Measurements from ENCODE around the gene OR51F1. TPM values are rescaled to one million over a fixed set of nuclear protein-coding genes. Genes with fewer than 3 reads are reported as not detected.
"Not testable (repeated sequence)": the region's sequence is repeated elsewhere in the genome, so short reads cannot be mapped to it uniquely, and the experiment has no call there.

OR51F1 gene
- total and polyA plus RNA-seq, 7 donors = not detected

DNA sequence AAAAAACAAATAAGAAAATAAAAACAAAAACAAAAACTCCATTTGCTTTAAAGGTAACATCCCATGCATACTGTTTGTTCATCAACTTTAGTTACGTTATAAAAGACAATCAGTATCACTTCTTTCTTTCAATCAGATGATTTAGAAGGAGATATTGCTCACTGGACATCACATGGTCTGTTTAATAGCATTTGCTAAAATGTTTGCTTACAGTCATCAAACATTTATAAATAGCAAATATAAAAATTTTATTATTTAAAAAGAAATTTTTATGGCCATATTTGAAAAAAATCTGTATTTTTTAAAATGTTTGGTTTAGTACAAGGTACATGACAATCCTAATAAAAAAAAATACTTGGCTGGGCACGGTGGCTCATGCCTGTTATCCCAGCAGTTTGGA is 42.6 kb downstream of the OR51F1 start:
- Histone ChIP-seq H3K4me1 (no peaks in the 10 kb centered on the region), H3K9me3 (no peaks in the 10 kb centered on the region), H3K27ac (no peak overlapping the region), H3K27me3 (no peaks in the 10 kb centered on the region), H3K36me3 (no peaks in the 10 kb centered on the region), H3K4me3 (no peak overlapping the region)
- WGBS, 2 donors = 75 to 95% methylated on average over 2 of the region's 2 CpGs
- intact Hi-C loops (cut with DNase I) = no loop called here
- no peak for DNase-seq
- TF ChIP-seq POLR2AphosphoS5 (IDR thresholded peaks at IDR 0.05) = no peak
- no peak for TF ChIP-seq POLR2A (IDR thresholded peaks at IDR 0.05)
- TF ChIP-seq, protein P1, sequence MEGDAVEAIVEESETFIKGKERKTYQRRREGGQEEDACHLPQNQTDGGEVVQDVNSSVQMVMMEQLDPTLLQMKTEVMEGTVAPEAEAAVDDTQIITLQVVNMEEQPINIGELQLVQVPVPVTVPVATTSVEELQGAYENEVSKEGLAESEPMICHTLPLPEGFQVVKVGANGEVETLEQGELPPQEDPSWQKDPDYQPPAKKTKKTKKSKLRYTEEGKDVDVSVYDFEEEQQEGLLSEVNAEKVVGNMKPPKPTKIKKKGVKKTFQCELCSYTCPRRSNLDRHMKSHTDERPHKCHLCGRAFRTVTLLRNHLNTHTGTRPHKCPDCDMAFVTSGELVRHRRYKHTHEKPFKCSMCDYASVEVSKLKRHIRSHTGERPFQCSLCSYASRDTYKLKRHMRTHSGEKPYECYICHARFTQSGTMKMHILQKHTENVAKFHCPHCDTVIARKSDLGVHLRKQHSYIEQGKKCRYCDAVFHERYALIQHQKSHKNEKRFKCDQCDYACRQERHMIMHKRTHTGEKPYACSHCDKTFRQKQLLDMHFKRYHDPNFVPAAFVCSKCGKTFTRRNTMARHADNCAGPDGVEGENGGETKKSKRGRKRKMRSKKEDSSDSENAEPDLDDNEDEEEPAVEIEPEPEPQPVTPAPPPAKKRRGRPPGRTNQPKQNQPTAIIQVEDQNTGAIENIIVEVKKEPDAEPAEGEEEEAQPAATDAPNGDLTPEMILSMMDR (IDR thresholded peaks at IDR 0.05) = no peak
- TF ChIP-seq EP300 (IDR thresholded peaks at IDR 0.05) = no peak

DNA sequence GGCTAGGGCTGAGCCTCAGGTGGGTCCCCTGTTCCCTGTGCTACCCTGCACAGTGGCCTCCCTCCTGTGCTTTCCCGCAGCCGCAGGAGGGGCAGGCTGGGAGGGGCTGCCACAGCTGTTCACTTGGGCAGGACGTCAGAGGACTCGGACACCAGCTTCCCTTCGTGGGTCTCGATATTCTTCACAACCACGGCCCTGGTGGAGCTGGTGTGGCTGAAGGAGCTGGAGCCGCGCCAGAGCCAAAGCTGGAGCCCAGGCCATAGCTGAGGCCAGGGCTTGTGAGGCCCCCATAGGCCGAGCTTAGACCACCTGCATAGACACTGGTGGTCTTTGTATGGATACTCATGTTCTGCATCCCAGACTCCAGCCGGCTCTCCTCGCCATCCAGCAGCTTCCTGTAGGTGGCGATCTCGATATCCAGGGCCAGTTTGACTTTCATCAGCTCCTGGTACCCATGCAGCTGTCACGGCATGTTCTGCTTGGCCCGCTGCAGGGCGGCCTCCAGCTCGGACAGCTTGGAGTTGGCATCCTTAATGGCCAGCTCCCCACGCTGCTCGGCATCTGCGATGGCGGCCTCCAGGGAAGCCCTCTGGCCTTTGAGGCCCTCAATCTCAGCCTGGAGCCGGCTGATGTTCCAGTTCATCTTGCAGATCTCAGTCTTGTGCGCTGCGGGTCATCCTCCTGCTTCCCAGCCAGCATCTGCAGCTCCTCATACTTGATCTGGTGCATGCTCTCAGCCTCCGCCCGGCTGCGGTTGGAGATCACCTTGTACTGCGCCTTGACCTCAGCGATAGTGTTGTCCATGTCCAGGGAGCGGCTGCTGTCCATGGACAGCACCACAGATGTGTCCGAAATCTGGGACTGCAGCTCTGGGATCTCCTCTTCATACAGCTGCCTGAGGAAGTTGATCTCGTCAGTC is 46.9 kb downstream of the OR51F1 start:
- H3K9me3 ChIP-seq; H3K4me3 ChIP-seq; intact Hi-C loops (cut with DNase I); H3K4me1 ChIP-seq; H3K27ac ChIP-seq; DNase-seq; H3K27me3 ChIP-seq; H3K36me3 ChIP-seq: not testable (repeated sequence)
- 90 to 92% methylated on average over 33 of the region's 33 CpGs for WGBS, 2 donors

Small RNAs within 50 kb of the gene (small RNA-seq; reads per million reads assigned to genes)
- 0 reads per million in 3 donors for gene RF00091

Other genes with a start within 250 kb of the OR51F1 start
- gene OR52M1, start 224.7 kb downstream of the OR51F1 start, total RNA-seq = not detected
- gene OR52M1, start 224.7 kb downstream of the OR51F1 start, polyA plus RNA-seq = not detected
- gene OR52I2, start 188.2 kb downstream of the OR51F1 start, total RNA-seq = not detected
- gene OR52I2, start 188.2 kb downstream of the OR51F1 start, polyA plus RNA-seq = not detected
- gene OR52I1, start 175.9 kb downstream of the OR51F1 start, total RNA-seq = not detected
- gene OR52I1, start 175.9 kb downstream of the OR51F1 start, polyA plus RNA-seq = not detected
- gene TRIM68, start 161.7 kb downstream of the OR51F1 start, total RNA-seq = 10 to 100 TPM in 3 of 4 donors, 1 to 10 TPM in 1; 8.9 to 15.0 (median 11.7) TPM
- gene TRIM68, start 161.7 kb downstream of the OR51F1 start, polyA plus RNA-seq = 10 to 100 TPM in 2 of 3 donors, 1 to 10 TPM in 1; 6.0 to 12.9 (median 11.6) TPM
- gene OR51D1, start 132.5 kb downstream of the OR51F1 start, total RNA-seq = not detected
- gene OR51D1, start 132.5 kb downstream of the OR51F1 start, polyA plus RNA-seq = not detected
- gene OR51E1, start 126.0 kb downstream of the OR51F1 start, total RNA-seq = 1 to 10 TPM in 3 of 4 donors, under 1 TPM in 1; 0.33 to 2.2 (median 1.6) TPM
- gene OR51E1, start 126.0 kb downstream of the OR51F1 start, polyA plus RNA-seq = under 1 TPM in 2 of 3 donors, not detected in 1; 0.23 to 0.50 TPM
- 10 to 100 TPM in 2 of 4 donors, 1 to 10 TPM in 2; 1.3 to 24.8 (median 7.1) TPM for gene OR51E2, start 72.1 kb downstream of the OR51F1 start, total RNA-seq
- under 1 TPM in 1 of 3 donors, not detected in 2; 0.63 TPM for gene OR51E2, start 72.1 kb downstream of the OR51F1 start, polyA plus RNA-seq
- gene MMP26, start 65.2 kb downstream of the OR51F1 start, total RNA-seq = not detected
- gene MMP26, start 65.2 kb downstream of the OR51F1 start, polyA plus RNA-seq = not detected
- gene OR52R1, start 34.4 kb upstream of the OR51F1 start, total RNA-seq = not detected
- not detected for gene OR52R1, start 34.4 kb upstream of the OR51F1 start, polyA plus RNA-seq
- not detected for gene OR51F2, start 51.4 kb upstream of the OR51F1 start, total RNA-seq
- gene OR51F2, start 51.4 kb upstream of the OR51F1 start, polyA plus RNA-seq = not detected
- not detected for gene OR51S1, start 79.3 kb upstream of the OR51F1 start, total RNA-seq
- not detected for gene OR51S1, start 79.3 kb upstream of the OR51F1 start, polyA plus RNA-seq
- gene OR51T1, start 112.0 kb upstream of the OR51F1 start, total RNA-seq = not detected
- not detected for gene OR51T1, start 112.0 kb upstream of the OR51F1 start, polyA plus RNA-seq
- not detected for gene OR51A7, start 133.8 kb upstream of the OR51F1 start, total RNA-seq
- not detected for gene OR51A7, start 133.8 kb upstream of the OR51F1 start, polyA plus RNA-seq
- not detected for gene OR51G2, start 149.4 kb upstream of the OR51F1 start, total RNA-seq
- gene OR51G2, start 149.4 kb upstream of the OR51F1 start, polyA plus RNA-seq = not detected
- gene OR51G1, start 154.4 kb upstream of the OR51F1 start, total RNA-seq = not detected
- gene OR51G1, start 154.4 kb upstream of the OR51F1 start, polyA plus RNA-seq = not detected
- gene OR51A4, start 177.7 kb upstream of the OR51F1 start, total RNA-seq = not detected
- not detected for gene OR51A4, start 177.7 kb upstream of the OR51F1 start, polyA plus RNA-seq
- gene OR51A2, start 185.8 kb upstream of the OR51F1 start, total RNA-seq = not detected
- gene OR51A2, start 185.8 kb upstream of the OR51F1 start, polyA plus RNA-seq = not detected
- gene OR51L1, start 224.9 kb upstream of the OR51F1 start, total RNA-seq = not detected
- not detected for gene OR51L1, start 224.9 kb upstream of the OR51F1 start, polyA plus RNA-seq